HG03064 (cell line): ENCODE data around the gene EMP2.
"Not testable (repeated sequence)": the region's sequence is repeated elsewhere in the genome, so short reads cannot be mapped to it uniquely, and the experiment has no call there.

Experiments used
- ATAC-seq: cut with Tn5 transposase; IDR thresholded peaks from one replicate; pipeline ENCODE4 v1.9.1; 2021; ENCODE audit warnings: low read depth; ENCODE audit not compliant: unreplicated experiment

The EMP2 gene

GRCh38 chr16:10579965-10580882, at the start of gene EMP2:
Gene EMP2, minus strand, starts transcription at chr16:10580598. Its CDS starts 32,981 bp downstream, at chr16:10547617.
- no peak for ATAC-seq

- no peak for ATAC-seq
Measured at GRCh38 chr16:10629592-10629963, 49.2 kb upstream of the EMP2 start.

GRCh38 chr16:10625595-10626357, 45.4 kb upstream of the EMP2 start:
- no peak for ATAC-seq

- no peak for ATAC-seq
Measured at GRCh38 chr16:10624527-10624926, 44.1 kb upstream of the EMP2 start.

- ATAC-seq = no peak
Measured at GRCh38 chr16:10623059-10623458, 42.7 kb upstream of the EMP2 start.

- no peak for ATAC-seq
Measured at GRCh38 chr16:10622036-10622921, 41.9 kb upstream of the EMP2 start.

GRCh38 chr16:10621216-10621949, 41.0 kb upstream of the EMP2 start:
- not testable (repeated sequence) for ATAC-seq

GRCh38 chr16:10620120-10620519, 39.7 kb upstream of the EMP2 start:
- no peak for ATAC-seq

GRCh38 chr16:10619271-10619849, 39.0 kb upstream of the EMP2 start:
- ATAC-seq = no peak

- no peak for ATAC-seq
Measured at GRCh38 chr16:10618710-10619209, 38.4 kb upstream of the EMP2 start.

GRCh38 chr16:10617662-10618420, 37.4 kb upstream of the EMP2 start:
- no peak for ATAC-seq

GRCh38 chr16:10616756-10617640, 36.6 kb upstream of the EMP2 start:
- ATAC-seq = no peak

GRCh38 chr16:10616419-10616755, 36.0 kb upstream of the EMP2 start:
- no peak for ATAC-seq

GRCh38 chr16:10614685-10615084, 34.3 kb upstream of the EMP2 start:
- ATAC-seq = no peak

- ATAC-seq = no peak
Measured at GRCh38 chr16:10613785-10614485, 33.5 kb upstream of the EMP2 start.

GRCh38 chr16:10612649-10613179, 32.3 kb upstream of the EMP2 start:
- no peak for ATAC-seq

- ATAC-seq = no peak
Measured at GRCh38 chr16:10611825-10612342, 31.5 kb upstream of the EMP2 start.
